ENCODE results near the gene ZFYVE28.

The ZFYVE28 gene

GRCh38 chr4:2412885-2413716 lies 5.3 kb downstream of the ZFYVE28 start:
- DNase-seq (ENCODE audit: low read depth), result peak; percentile 87
- TF ChIP-seq, protein P1, sequence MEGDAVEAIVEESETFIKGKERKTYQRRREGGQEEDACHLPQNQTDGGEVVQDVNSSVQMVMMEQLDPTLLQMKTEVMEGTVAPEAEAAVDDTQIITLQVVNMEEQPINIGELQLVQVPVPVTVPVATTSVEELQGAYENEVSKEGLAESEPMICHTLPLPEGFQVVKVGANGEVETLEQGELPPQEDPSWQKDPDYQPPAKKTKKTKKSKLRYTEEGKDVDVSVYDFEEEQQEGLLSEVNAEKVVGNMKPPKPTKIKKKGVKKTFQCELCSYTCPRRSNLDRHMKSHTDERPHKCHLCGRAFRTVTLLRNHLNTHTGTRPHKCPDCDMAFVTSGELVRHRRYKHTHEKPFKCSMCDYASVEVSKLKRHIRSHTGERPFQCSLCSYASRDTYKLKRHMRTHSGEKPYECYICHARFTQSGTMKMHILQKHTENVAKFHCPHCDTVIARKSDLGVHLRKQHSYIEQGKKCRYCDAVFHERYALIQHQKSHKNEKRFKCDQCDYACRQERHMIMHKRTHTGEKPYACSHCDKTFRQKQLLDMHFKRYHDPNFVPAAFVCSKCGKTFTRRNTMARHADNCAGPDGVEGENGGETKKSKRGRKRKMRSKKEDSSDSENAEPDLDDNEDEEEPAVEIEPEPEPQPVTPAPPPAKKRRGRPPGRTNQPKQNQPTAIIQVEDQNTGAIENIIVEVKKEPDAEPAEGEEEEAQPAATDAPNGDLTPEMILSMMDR (IDR thresholded peaks at IDR 0.05; ENCODE audit: insufficient read depth, low read depth, low read length, missing control alignments), result peak; percentile 64
- peak overlapping the region; percentile 27 for H3K4me3 ChIP-seq (ENCODE audit: low read length)

DNA sequence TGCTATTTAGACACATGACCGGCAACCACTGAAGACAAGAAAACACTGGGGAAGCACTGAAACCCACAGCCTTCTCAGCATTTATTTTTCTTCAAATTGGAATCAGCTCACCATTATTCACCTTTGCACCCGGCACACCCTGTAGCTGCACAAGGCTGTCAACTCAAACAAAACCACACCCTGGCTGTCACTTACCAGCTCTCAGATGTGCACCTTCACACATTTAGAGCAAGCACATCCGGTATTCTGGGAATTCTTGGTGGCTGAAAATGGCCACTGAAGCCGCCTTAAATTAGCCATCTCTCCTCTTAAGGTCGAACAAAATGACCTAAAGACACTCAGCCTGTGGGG lies 5.9 kb downstream of the ZFYVE28 start:
- no peak overlapping the region for H3K4me3 ChIP-seq (ENCODE audit: low read length)
- peak; percentile 41 for DNase-seq (ENCODE audit: low read depth)

DNA sequence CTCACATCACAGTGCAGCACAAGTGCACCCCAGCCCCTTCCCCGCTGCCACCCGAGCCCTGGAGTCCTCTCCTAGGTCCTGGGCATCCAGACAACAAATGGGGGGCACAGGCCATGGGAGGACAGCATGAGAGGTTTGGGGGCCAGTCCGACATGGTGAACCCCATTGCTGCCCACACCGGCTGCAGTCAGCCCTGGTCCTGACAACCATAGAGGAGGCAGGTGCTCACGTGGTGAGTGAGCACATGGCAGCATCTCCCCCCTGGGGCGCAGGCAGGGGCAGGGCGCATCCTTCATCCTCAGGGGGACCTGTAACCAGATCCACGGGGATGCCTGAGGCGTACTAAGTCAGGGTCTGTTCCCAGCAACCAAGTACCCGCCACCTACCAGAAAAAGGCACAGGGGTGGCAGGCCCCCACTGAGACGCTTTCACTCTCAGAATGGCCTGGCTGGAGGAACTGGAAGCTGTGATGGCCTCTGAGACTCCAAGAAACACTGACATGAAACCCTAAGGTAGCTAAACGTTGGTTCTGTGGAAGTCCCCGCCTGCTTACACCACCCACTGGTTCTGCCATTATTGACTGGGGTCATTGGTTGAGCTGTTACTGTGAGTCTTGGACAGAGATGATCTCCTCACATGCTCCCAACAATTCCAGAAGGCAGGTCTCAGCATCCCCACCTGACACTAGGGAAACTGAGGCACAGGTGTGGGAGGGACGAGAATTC lies 6.5 kb downstream of the ZFYVE28 start:
- DNase-seq (ENCODE audit: low read depth), result no peak
- H3K4me3 ChIP-seq (ENCODE audit: low read length), result no peak overlapping the region
- TF ChIP-seq, protein P1 (IDR thresholded peaks at IDR 0.05; ENCODE audit: insufficient read depth, low read depth, low read length, missing control alignments), result no peak

More for the DNA sequence above, 5.9 kb downstream of the ZFYVE28 start:
- TF ChIP-seq, protein P1 (IDR thresholded peaks at IDR 0.05; ENCODE audit: insufficient read depth, low read depth, low read length, missing control alignments), result no peak

DNA sequence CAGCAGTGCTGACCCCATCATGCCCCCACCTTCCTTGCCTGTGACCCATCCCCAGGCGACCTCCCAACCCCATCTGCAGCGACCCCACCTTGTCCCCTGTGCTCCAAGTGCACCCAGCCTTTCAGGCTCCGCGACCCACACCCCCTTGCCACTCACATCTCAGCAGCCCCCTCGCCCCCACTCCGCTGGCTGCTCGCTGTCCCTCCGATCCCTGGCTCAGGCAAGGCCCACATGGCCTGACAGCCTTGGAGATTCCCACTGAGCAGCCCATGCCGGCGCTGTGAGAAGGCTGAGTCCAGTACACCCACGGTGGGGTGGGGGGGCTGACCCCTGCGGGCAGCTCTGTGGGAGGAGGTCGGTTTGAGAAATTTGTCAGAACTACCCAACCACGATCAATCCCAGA lies 9.1 kb downstream of the ZFYVE28 start:
- TF ChIP-seq, protein P1 (IDR thresholded peaks at IDR 0.05; ENCODE audit: insufficient read depth, low read depth, low read length, missing control alignments), result no peak
- DNase-seq (ENCODE audit: low read depth), result no peak

GRCh38 chr4:2408976-2409375 lies 9.5 kb downstream of the ZFYVE28 start:
- no peak overlapping the region for H3K4me3 ChIP-seq (ENCODE audit: low read length)
- DNase-seq (ENCODE audit: low read depth), result no peak
- TF ChIP-seq, protein P1 (IDR thresholded peaks at IDR 0.05; ENCODE audit: insufficient read depth, low read depth, low read length, missing control alignments), result no peak

More for the DNA sequence above, 9.1 kb downstream of the ZFYVE28 start:
- H3K4me3 ChIP-seq (ENCODE audit: low read length), result no peak overlapping the region

DNA sequence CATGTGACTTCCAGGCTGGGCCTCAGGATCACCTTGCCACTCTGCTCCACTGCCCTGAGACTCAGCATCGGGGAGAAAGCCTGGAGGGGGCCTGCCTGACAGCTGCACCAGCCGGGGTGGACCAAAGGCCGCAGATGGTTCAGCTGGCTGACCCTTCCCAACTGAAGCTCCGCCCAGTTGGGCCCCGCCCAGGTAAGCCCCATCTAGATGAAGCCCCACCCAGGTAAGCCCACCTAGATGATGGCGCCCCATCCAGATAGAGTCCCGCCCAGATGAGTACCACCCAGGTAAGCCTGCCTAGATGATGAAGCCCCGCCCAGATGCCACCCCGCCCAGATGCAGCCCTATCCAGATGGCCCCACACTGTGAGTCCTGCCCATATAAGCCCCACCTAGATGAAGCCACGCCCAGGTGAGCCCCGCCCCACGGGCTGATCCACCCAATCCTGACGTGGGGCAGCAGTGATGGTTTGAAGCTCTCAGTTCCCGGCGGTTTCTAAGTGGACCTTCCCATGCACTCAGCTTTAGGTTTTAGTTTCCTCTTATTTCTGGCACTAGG lies 10.0 kb downstream of the ZFYVE28 start:
- DNase-seq (ENCODE audit: low read depth), result no peak
- H3K4me3 ChIP-seq (ENCODE audit: low read length), result no peak overlapping the region
- TF ChIP-seq, protein P1 (IDR thresholded peaks at IDR 0.05; ENCODE audit: insufficient read depth, low read depth, low read length, missing control alignments), result no peak
